CD14-positive monocyte (primary cell): ENCODE measurements around the gene PNMA8A. TPM values are rescaled to one million over a fixed set of nuclear protein-coding genes. Genes with fewer than 3 reads are reported as not detected.

Source experiments
- DNase-seq, 3 donors: peaks; one replicate each; pipeline ENCODE4 v3.0.0-alpha.2; 2011 to 2022
- H2AFZ ChIP-seq: 2 replicates; pipeline ENCODE4 v1.6.0; 2012; ENCODE audit warnings: mild to moderate bottlenecking, low read depth, low read length, inconsistent platforms; ENCODE audit not compliant: insufficient read depth, poor library complexity, severe bottlenecking
- H3K27ac ChIP-seq, 2 donors: 1 replicate in 1 of 2; 2 replicates in 1 of 2; pipeline ENCODE4 v1.5.1; 2012 to 2013; ENCODE audit warnings: low read length in 2 of 2, control low read depth in 1 of 2, inconsistent platforms in 1 of 2, low read depth in 1 of 2, mild to moderate bottlenecking in 1 of 2
- H3K27me3 ChIP-seq, 2 donors: one replicate each; pipeline versions ENCODE4 v1.6.0 to v1.6.1; 2011 to 2013; ENCODE audit warnings: low read length in 2 of 2; ENCODE audit not compliant: control insufficient read depth in 2 of 2, insufficient read depth in 2 of 2
- H3K36me3 ChIP-seq, 2 donors: replicated peaks in 1 of 2; 1 replicate in 1 of 2; 2 replicates in 1 of 2; pipeline versions ENCODE4 v1.5.1 to v1.6.1; 2012 to 2013; ENCODE audit warnings: low read length in 2 of 2, control low read depth in 1 of 2, inconsistent platforms in 1 of 2, mild to moderate bottlenecking in 1 of 2; ENCODE audit not compliant: insufficient read depth in 2 of 2, control insufficient read depth in 1 of 2
- H3K4me1 ChIP-seq, 2 donors: 1 replicate in 1 of 2; 2 replicates in 1 of 2; pipeline versions ENCODE4 v1.5.1 to v1.6.1; 2012 to 2013; ENCODE audit warnings: low read length in 2 of 2, control low read depth in 1 of 2, inconsistent platforms in 1 of 2, mild to moderate bottlenecking in 1 of 2, moderate library complexity in 1 of 2; ENCODE audit not compliant: insufficient read depth in 2 of 2, control insufficient read depth in 1 of 2
- H3K4me2 ChIP-seq: replicated peaks from 2 replicates; pipeline ENCODE3; 2012; ENCODE audit warnings: low read length, moderate library complexity, mild to moderate bottlenecking; ENCODE audit not compliant: poor library complexity, severe bottlenecking; ENCODE audit errors: extremely low read depth
- H3K4me3 ChIP-seq, 3 experiments: fragments of 200-600 bp in 1 of 3; sonication (generic) in 1 of 3; replicated peaks in 1 of 3; 1 replicate in 2 of 3; 2 replicates in 1 of 3; pipeline ENCODE4 v1.5.1; 2011 to 2013; ENCODE audit warnings: low read length in 3 of 3, mild to moderate bottlenecking in 3 of 3, control low read depth in 2 of 3, low read depth in 2 of 3, inconsistent platforms in 1 of 3, moderate library complexity in 1 of 3
- H3K79me2 ChIP-seq: 2 replicates; pipeline ENCODE4 v1.6.0; 2012; ENCODE audit warnings: mild to moderate bottlenecking, control low read depth, inconsistent platforms, low read length, moderate library complexity; ENCODE audit not compliant: insufficient read depth
- H3K9ac ChIP-seq: 2 replicates; pipeline ENCODE4 v1.6.0; 2017; ENCODE audit warnings: low read length, mild to moderate bottlenecking; ENCODE audit not compliant: insufficient read depth, poor library complexity, severe bottlenecking
- H3K9me3 ChIP-seq, 2 donors: replicated peaks in 1 of 2; 1 replicate in 1 of 2; 2 replicates in 1 of 2; pipeline versions ENCODE4 v1.5.1 to v1.6.1; 2012 to 2013; ENCODE audit warnings: low read length in 2 of 2, control low read depth in 1 of 2; ENCODE audit not compliant: control insufficient read depth in 1 of 2, insufficient read depth in 1 of 2
- H4K20me1 ChIP-seq: 2 replicates; pipeline ENCODE4 v1.6.0; 2012; ENCODE audit warnings: mild to moderate bottlenecking, low read length, control low read depth, moderate library complexity; ENCODE audit not compliant: insufficient read depth
- H3K27ac Mint-ChIP-seq, 7 donors: one replicate each; pipeline ENCODE4 v1.8.0; 2020; ENCODE audit warnings: mild to moderate bottlenecking in 7 of 7, mixed read lengths in 7 of 7, moderate library complexity in 6 of 7, inconsistent platforms in 2 of 7
- H3K27me3 Mint-ChIP-seq, 3 donors: one replicate each; pipeline ENCODE4 v1.8.0; 2021 to 2022; ENCODE audit warnings: low read depth in 3 of 3, mild to moderate bottlenecking in 3 of 3, mixed read lengths in 3 of 3, moderate library complexity in 3 of 3, inconsistent platforms in 1 of 3
- H3K36me3 Mint-ChIP-seq, 2 donors: one replicate each; pipeline ENCODE4 v1.8.0; 2020; ENCODE audit warnings: mixed read lengths in 2 of 2, inconsistent platforms in 1 of 2, mild to moderate bottlenecking in 1 of 2
- H3K4me1 Mint-ChIP-seq: one replicate; pipeline ENCODE4 v1.8.0; 2020; ENCODE audit warnings: mild to moderate bottlenecking, mixed read lengths
- H3K4me3 Mint-ChIP-seq, 2 donors: one replicate each; pipeline ENCODE4 v1.8.0; 2020; ENCODE audit warnings: mild to moderate bottlenecking in 2 of 2, mixed read lengths in 2 of 2, moderate library complexity in 1 of 2
- H3K9me3 Mint-ChIP-seq, 7 donors: one replicate each; pipeline ENCODE4 v1.8.0; 2020 to 2022; ENCODE audit warnings: mixed read lengths in 7 of 7, mild to moderate bottlenecking in 6 of 7, moderate library complexity in 6 of 7, inconsistent platforms in 2 of 7
- WGBS: methylation state at CpG from one replicate; pipeline ENCODE4 v1.1.5; 2013; ENCODE audit warnings: missing lambda C conversion rate; ENCODE audit not compliant: insufficient coverage; 5-methylcytosine and 5-hydroxymethylcytosine counted together
- intact Hi-C, 2 donors: fragments of 100-400 bp; cut with micrococcal nuclease; formaldehyde crosslinking; loops; one replicate each; pipeline versions ENCODE4 v1.15.0 to v1.15.1; 2023
- polyA minus RNA-seq: library from RNA; depleted of rRNA, polyadenylated mRNA; stranded (reverse); fragments of >200 nt; gene quantifications from 2 replicates; pipeline ENCODE4 v1.2.3, GENCODE V29; 2012
- polyA plus RNA-seq, 3 donors: library from polyadenylated mRNA; depleted of rRNA in 1 of 3; unstranded in 2 of 3; stranded (reverse) in 1 of 3; fragments of 300-500 nt in 2 of 3; fragments of >200 nt in 1 of 3; fragmentation: Illumina TruSeq in 2 of 3; gene quantifications; 1 replicate in 2 of 3; 2 replicates in 1 of 3; pipeline ENCODE4 v1.2.3, GENCODE V29; 2012 to 2021
- total RNA-seq, 12 experiments: library from RNA in 1 of 12; stranded (reverse) in 1 of 12; fragments of 120-200 nt in 1 of 12; gene quantifications; one replicate each; pipeline ENCODE4 v1.2.4 and lab custom pipeline; 2013 to 2026; ENCODE audit warnings: mixed read lengths in 6 of 12, inconsistent platforms in 1 of 12
- TF ChIP-seq, protein P1 (sequence below): fragments of 200-600 bp; IDR thresholded peaks from one replicate; pipeline ENCODE4 v1.8.0; 2022; ENCODE audit warnings: antibody characterized with exemption, mild to moderate bottlenecking

PNMA8A gene, protein sequence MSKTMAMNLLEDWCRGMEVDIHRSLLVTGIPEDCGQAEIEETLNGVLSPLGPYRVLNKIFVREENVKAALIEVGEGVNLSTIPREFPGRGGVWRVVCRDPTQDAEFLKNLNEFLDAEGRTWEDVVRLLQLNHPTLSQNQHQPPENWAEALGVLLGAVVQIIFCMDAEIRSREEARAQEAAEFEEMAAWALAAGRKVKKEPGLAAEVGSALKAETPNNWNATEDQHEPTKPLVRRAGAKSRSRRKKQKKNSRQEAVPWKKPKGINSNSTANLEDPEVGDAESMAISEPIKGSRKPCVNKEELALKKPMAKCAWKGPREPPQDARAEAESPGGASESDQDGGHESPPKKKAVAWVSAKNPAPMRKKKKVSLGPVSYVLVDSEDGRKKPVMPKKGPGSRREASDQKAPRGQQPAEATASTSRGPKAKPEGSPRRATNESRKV
- 0.35 TPM for total RNA-seq (2013)
- not detected for polyA plus RNA-seq
- not detected in 2 replicates for polyA minus RNA-seq
- 0 to 12.3 (median 0.07) reads per million in 11 experiments for total RNA-seq (lab: John Stamatoyannopoulos, UW)

DNA sequence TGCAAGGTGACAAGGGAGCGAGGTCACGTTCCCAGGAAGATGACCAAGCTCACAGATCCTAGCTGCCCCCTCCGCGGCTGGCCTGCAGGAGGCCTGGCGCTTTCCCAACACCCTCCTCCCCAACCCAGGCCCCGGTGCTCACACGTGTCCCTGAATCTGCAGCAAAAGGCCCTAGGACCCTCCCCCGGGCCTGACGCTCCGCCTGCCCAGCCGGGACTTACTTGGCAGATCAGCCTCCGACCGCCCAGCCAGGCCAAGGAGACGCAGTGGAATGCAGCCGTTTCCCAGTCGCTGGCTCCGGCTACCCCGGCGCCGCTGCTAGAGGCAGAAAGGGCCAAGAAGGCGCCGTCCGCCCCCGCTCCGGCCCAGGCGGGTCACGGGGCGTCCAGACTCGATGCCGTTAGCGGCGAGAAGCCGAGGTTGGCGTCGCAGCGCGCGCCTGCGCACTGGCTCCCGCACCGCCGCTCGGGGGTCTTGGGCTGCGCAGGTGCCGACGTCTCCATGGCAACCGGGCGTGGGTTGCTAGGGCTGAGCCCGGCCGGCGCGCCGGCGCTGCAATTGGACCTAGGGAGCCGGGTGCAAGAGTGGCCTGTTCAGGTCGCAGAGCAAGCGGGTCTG is at the start of gene PNMA8A:
Gene PNMA8A, minus strand, starts transcription at position 448 of the 618 bp plus-strand sequence. CDS start 528 bp downstream, outside the sequence.
- H3K36me3 ChIP-seq: no peaks in the 10 kb centered on the region
- no peaks in the 10 kb centered on the region for H3K36me3 Mint-ChIP-seq
- H3K4me3 Mint-ChIP-seq: peak within 1 kb of the TSS in 1 of 2 donors; percentile 71
- 6% methylated on average over 56 of the region's 57 CpGs for WGBS
- no peak within 1 kb of the TSS for H3K27ac ChIP-seq
- H3K27me3 Mint-ChIP-seq: peaks cover 46 to 57% (median 46%) of the 10 kb centered on the region in 3 donors
- peak within 1 kb of the TSS in 1 of 3 experiments; percentile 52 for H3K4me3 ChIP-seq
- no peak for DNase-seq
- intact Hi-C loops: no loop called here
- TF ChIP-seq, protein P1, sequence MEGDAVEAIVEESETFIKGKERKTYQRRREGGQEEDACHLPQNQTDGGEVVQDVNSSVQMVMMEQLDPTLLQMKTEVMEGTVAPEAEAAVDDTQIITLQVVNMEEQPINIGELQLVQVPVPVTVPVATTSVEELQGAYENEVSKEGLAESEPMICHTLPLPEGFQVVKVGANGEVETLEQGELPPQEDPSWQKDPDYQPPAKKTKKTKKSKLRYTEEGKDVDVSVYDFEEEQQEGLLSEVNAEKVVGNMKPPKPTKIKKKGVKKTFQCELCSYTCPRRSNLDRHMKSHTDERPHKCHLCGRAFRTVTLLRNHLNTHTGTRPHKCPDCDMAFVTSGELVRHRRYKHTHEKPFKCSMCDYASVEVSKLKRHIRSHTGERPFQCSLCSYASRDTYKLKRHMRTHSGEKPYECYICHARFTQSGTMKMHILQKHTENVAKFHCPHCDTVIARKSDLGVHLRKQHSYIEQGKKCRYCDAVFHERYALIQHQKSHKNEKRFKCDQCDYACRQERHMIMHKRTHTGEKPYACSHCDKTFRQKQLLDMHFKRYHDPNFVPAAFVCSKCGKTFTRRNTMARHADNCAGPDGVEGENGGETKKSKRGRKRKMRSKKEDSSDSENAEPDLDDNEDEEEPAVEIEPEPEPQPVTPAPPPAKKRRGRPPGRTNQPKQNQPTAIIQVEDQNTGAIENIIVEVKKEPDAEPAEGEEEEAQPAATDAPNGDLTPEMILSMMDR: no peak
- no peaks in the 10 kb centered on the region for H3K9me3 ChIP-seq
- H4K20me1 ChIP-seq: no peaks in the 10 kb centered on the region
- H3K4me2 ChIP-seq: peak within 1 kb of the TSS; percentile 67
- peaks cover 0 to 7% (median 0%) of the 10 kb centered on the region in 7 donors for H3K9me3 Mint-ChIP-seq
- peaks cover 13 to 36% of the 10 kb centered on the region in 2 donors for H3K27me3 ChIP-seq
- H3K4me1 ChIP-seq: peaks cover 0 to 9% of the 10 kb centered on the region in 2 donors
- peak within 1 kb of the TSS; percentile 67 for H2AFZ ChIP-seq
- H3K27ac Mint-ChIP-seq: no peak within 1 kb of the TSS
- H3K9ac ChIP-seq: peak within 1 kb of the TSS; percentile 27
- H3K4me1 Mint-ChIP-seq: peaks cover 2% of the 10 kb centered on the region
- no peaks in the 10 kb centered on the region for H3K79me2 ChIP-seq

DNA sequence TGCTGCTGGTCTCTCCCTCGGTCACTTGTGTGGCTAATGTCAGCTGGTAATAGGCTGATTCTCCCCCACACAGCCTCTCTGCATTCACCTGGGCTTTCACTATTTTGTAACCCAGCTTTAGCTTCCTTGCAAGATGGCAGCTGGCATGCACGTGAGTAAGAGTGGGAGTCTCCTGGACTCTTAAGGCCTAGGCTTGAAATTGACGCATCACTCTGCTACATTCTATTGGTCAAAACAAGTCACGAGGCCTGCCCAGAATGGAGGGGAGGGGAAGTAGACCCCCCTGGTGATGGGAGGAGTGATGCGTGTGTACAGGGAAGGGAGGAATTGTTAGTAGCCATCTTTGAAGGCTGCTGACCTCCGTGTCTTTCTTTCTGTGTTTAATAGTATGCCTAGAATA is 49.3 kb upstream of the PNMA8A start:
- no peaks in the 10 kb centered on the region for H4K20me1 ChIP-seq
- Mint-ChIP-seq H3K27me3 (peaks cover 2 to 11% (median 5%) of the 10 kb centered on the region in 3 donors), H3K4me1 (peaks cover 20% of the 10 kb centered on the region), H3K27ac (peak overlapping the region in 1 of 7 donors; percentile 40), H3K9me3 (peaks cover 0 to 13% (median 4%) of the 10 kb centered on the region in 7 donors), H3K4me3 (no peak overlapping the region), H3K36me3 (peaks cover 0 to 2% of the 10 kb centered on the region in 2 donors)
- intact Hi-C loops: loop anchor here (5.0 to 10.0 kb wide), 3 partner anchors 42 to 224 kb away; partner anchors contain the start of genes DACT3 (in 1 of the 2), FKRP (in 1 of the 2) and STRN4 (in 1 of the 2)
- no peak overlapping the region for H3K4me3 ChIP-seq
- no peaks in the 10 kb centered on the region for H3K9me3 ChIP-seq
- peaks cover 11 to 19% of the 10 kb centered on the region in 2 donors for H3K4me1 ChIP-seq
- 100% methylated on average over 1 of the region's 6 CpGs for WGBS
- H3K79me2 ChIP-seq: no peaks in the 10 kb centered on the region
- no peak overlapping the region for H3K9ac ChIP-seq
- no peak overlapping the region for H3K27ac ChIP-seq
- no peak for DNase-seq
- no peaks in the 10 kb centered on the region for H3K36me3 ChIP-seq
- H3K4me2 ChIP-seq: no peak overlapping the region
- H2AFZ ChIP-seq: no peak overlapping the region
- TF ChIP-seq, protein P1: no peak
- no peaks in the 10 kb centered on the region for H3K27me3 ChIP-seq
